ENCODE results near the gene PPARD. TPM values are rescaled to one million over a fixed set of nuclear protein-coding genes. Genes with fewer than 3 reads are reported as not detected.
"Not testable (repeated sequence)": the region's sequence is repeated elsewhere in the genome, so short reads cannot be mapped to it uniquely, and the experiment has no call there.

PPARD gene
- total RNA-seq, 1 experiment from 2014 or later: 13.4 TPM

DNA sequence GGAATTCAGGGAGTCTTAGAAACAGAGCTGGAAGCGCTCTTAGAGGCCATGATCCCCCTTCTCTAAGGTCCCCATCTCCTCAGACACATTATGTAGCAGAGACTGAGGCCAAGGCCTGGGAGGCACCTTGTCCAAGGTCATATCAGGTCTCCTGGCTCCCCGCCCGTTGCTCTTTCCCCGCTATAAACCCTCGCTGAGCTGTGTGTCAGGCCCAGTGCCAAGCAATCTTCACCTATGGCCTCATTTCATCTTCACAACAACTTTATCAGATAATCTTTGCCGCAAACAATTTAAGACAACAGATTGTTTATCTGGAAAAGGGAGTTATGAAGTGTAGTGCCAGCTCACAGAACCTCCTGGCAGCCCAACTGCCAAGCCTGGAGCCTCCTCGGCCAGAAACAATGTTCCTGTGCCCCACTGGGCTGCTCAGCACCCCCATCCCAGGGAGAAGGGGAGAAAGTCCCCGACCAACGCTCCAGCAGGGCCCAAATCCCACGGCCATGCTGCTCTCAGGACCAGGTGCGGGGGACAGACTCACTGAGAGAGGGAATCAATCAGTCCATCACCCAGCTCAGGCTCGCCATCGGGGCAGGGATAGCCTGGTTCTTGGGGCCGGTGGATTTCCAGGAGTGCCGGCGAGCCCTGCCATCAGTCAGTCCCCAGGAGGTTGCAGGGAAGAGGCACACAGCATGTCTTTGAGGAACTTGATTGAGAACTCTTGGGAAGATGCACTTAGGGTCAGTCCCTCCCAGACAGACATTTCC, 92.9 kb downstream of the PPARD start:
- no peak for DNase-seq (ENCODE audit: low read depth)

- DNase-seq (ENCODE audit: low read depth): no peak
Observed at GRCh38 chr6:35436071-35436857, 93.9 kb downstream of the PPARD start.

- DNase-seq (ENCODE audit: low read depth): not testable (repeated sequence)
Observed at GRCh38 chr6:35438378-35439065, 96.2 kb downstream of the PPARD start.

- no peak for DNase-seq (ENCODE audit: low read depth)
Observed at GRCh38 chr6:35439308-35439707, 97.0 kb downstream of the PPARD start.

DNA sequence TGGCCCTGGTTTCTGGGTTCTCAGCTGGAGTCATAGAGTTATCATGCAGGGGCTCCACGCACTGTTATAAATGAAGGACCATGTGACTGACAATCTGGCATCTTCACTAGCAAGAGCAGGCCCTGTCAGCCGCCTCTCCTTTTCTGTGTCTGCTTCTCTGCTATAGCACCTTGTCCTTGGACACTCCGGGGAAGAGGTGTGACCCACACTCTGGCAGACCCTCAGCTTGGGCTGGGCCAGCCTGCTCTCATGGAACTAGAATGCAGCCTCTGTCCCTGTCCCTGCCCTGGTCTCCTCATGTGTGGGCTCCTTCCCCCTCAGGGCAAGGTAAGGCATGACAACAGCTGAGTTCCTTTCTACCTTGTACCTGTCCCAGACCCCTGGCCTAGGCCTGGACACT, 98.8 kb downstream of the PPARD start:
- no peak for DNase-seq (ENCODE audit: low read depth)

DNA sequence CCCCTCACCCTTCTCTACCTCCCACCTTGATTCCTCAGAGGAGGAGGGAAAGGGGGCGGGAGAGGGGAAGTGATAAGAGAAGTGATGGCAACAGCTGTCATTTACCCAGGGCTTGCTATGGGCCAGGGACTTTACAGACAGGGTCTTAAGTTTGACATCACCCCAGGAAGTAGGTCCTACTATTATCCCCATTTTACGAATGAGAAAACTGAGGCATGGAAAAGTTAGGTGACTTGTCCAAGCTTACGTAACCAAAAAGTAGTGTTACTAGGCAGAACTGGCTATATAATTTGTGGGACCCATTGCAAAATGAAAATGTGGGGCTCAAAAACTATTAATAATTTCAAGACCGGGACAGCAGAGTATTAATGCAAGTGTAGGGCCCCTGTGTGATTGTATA, 99.3 kb downstream of the PPARD start:
- no peak for DNase-seq (ENCODE audit: low read depth)

DNA sequence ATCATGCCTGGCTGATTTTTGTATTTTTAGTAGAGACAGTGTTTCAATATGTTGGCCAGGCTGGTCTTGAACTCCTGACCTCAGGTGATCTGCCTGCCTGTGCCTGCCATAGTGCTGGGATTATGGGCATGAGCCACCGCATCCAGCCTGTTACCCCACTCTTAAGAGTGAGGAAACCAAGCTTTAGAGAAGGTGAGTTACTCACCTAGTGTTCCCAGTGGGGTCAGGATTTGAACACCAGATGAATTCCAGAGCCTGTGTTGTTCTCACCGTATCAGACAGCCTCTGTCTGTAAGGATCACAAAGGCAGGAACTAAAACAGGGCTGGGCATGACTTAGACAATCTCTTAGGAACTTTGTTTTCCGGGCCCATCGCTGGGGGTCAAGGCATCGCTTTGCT, 100.3 kb downstream of the PPARD start:
- no peak for DNase-seq (ENCODE audit: low read depth)

DNA sequence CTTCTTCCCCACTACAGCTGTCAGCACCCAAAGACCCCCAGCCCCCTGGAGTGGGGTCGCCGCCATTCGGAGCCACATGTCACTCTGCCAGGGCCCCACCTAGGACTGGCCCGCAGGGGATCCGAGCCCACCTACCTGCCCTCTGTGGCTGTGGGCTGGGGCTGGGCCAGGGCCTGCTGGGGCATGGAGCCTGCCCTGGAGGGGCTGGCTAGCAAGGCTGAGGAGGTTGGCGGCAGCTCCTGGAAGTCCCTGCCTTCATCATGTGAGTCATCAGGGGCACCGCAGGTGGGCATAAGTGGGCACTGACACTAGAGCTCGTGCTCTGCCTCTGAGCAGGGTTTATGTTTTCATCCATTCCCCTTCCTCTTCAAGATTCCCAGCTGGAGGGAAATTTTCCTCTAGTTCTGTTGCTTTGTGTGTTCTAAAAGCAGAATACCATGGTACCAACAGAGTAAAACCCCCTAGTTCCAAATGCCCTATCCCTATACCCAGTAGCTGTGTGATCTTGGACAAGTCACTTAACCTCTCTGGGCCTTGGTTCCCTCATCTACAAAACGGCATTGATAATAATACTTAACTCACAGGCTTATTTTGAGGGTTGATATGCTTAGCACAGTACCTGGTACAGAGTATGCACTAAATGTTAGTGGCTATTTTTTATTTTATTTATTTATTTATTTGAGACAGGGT, 101.1 kb downstream of the PPARD start:
- no peak for DNase-seq (ENCODE audit: low read depth)

- peak; percentile 65 for DNase-seq (ENCODE audit: low read depth)
Observed at GRCh38 chr6:35445691-35446090, 103.3 kb downstream of the PPARD start.

GRCh38 chr6:35448191-35448590, 105.8 kb downstream of the PPARD start:
- no peak for DNase-seq (ENCODE audit: low read depth)

DNA sequence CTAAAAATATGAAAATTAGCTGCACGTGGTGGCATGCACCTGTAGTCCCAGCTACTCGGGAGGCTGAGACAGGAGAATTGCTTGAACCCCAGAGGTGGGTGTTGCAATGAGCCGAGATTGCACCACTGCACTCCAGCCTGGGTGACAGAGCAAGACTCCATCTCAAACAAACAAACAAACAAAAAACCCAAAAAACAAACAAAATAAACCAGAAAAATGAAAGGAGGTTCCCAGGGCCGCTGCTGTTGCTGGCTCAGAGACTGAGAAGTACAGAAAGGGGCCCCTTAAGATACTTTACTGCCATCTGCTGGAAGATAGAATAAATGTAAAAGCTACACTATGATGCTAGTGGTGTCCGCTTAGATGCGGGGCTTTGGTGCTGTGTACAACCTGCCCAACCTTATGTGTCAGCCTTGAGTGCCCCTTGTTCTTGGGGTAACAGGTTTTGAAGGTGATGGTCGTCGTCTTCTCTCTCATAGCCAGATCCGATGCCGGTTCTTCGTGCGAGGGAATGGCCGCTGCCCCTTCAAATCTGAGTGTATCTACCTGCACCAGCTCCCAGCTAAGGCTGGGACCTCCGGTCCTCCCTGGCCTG, 107.0 kb downstream of the PPARD start:
- peak; percentile 60 for DNase-seq (ENCODE audit: low read depth)

DNA sequence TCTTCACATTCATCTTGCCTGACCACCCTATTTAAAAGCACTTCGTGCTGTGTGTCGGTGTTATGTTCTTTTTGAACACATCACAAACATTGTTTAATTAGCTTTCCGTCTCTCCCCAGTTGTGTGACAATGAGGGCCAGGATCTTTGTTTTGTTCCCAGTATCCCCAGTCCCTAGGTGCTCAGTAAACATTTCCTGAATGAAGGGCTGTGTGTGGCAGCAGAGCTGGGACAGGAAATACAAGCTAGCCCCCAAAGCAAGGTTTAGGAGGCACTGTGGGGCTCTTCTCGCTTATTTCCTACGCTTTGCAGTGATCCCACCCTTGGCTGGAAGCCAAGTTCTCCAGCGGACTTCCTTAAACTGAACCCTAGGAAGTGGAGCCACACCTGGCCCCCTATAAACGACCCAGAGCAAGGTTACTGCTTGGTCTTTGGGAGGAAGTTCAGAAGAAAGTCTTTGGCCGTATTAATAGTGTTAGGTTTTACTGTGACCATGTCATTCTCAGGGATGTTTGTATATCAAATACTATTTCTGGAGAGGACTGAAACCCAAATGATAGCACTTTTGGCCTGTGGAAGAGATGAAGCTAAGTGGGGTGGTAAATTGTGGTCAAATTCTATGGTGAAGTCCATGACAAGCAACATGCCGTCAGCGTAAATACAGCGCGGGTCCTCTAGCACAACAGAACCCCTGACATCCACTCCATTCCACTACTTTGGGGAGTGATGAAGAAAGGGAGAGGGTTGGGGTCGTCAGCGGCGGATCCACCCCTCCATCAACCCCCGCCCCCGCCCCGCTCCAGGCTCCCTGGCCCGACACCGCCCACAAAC, 109.2 kb downstream of the PPARD start:
- DNase-seq (ENCODE audit: low read depth): no peak

DNA sequence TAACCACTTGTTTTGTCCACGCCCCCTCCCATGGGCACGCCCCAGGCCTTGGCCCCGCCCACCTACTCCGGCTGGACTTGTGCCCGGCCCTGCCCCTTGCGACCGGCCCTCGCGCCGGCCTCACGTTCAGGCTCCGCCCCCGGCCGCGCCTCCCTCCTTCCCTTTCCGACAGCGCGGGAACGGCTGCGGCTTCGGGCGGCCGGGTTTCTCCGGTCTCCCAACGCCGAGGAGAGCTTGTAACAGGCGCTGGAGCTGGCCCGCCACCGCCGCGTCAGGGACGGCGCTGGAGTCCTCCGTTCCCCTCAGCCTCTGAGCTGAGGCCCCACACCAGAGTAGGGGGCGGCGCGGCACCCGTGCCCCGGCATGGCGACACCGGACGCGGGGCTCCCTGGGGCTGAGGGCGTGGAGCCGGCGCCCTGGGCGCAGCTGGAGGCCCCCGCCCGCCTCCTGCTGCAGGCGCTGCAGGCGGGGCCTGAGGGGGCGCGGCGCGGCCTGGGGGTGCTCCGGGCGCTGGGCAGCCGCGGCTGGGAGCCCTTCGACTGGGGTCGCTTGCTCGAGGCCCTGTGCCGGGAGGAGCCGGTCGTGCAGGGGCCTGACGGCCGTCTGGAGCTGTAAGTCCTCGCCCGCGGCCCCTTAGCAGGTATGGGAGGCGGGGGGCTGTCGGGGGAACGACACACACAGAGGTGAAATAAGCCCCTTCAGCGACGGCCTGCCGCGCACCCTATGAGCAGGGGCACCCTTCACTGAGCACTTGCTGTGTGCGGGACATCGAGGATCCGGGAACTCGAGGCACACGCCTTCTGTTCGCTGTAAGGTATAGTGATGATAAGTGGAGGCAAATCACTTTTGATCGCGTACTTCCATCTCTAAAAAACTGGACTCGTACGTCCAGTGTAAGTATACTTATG, 110.1 kb downstream of the PPARD start, which contains the start of gene FANCE:
Gene FANCE (plus strand): TSS at position 156 of the 908 bp plus-strand sequence. CDS start 208 bp downstream, at position 364.
- DNase-seq (ENCODE audit: low read depth): peak; percentile 86

GRCh38 chr6:35453236-35453635, 110.9 kb downstream of the PPARD start:
- DNase-seq (ENCODE audit: low read depth): no peak

- DNase-seq (ENCODE audit: low read depth): no peak
Observed at GRCh38 chr6:35454391-35455110, 112.2 kb downstream of the PPARD start.

DNA sequence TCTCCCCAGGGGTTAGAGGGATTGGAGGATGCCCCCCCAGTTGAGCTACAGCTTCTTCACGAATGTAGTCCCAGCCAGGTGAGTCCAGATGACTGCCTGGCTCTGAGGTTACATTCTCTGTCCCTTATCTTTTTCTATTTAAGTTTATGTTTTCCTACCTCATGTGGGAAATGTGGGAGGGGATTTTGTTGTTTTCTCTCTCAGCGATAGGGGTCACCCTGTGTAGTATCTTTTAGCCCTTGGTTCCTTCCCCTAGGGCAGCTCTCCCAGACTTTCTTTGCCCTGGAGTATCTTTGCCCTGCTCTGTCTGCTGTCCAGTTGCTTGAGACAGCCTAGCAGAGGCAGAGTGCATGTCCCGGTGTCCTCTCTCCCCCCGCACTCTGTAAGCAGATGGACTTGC, 115.5 kb downstream of the PPARD start:
- no peak for DNase-seq (ENCODE audit: low read depth)

DNA sequence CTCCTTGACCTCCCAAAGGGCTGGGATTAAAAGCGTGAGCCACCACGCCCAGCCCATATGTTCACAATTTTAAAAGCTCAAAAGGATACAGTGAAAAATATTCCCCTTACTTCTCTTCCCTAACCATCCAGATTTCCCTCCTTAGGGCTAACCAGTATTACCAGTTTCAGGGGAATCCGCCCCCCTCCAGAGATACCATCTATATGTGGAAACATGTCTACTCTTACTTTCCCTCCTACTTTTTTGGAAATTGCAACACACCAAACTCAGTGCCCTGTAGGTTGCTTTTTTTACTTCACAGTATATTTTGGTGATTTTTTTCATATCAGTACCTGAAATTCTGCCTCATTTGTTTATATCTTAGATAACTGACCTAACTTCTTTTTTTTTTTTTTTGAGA, 118.9 kb downstream of the PPARD start:
- no peak for DNase-seq (ENCODE audit: low read depth)

GRCh38 chr6:35463292-35463691, 120.9 kb downstream of the PPARD start:
- no peak for DNase-seq (ENCODE audit: low read depth)
